GM21515 (cell line): ENCODE measurements around the gene UNC5CL.
"Not testable (repeated sequence)": the region's sequence is repeated elsewhere in the genome, so short reads cannot be mapped to it uniquely, and the experiment has no call there.

Experiments used
- ATAC-seq: cut with Tn5 transposase; IDR thresholded peaks from one replicate; pipeline ENCODE4 v1.9.1; 2021; ENCODE audit not compliant: unreplicated experiment

Gene UNC5CL

DNA sequence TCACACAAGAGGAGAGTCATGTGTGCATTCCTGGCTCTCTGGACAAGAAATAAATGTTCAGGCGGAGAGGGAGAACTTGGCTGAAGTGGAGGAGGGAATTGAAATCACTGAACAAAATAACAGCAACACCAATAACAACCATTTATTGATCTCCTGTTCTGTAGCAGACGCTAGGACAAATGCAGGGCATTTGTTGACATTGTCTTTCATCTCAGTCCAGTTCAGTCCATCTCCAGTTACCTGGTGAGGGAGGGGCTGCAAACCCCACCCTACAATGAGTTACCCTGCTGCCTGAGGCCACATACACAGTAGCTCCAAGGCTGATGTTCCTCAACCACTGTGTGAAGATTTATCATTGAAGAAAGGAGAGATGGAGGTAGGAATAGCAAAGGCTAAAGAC lies 27.3 kb downstream of the UNC5CL start:
- ATAC-seq, result no peak

DNA sequence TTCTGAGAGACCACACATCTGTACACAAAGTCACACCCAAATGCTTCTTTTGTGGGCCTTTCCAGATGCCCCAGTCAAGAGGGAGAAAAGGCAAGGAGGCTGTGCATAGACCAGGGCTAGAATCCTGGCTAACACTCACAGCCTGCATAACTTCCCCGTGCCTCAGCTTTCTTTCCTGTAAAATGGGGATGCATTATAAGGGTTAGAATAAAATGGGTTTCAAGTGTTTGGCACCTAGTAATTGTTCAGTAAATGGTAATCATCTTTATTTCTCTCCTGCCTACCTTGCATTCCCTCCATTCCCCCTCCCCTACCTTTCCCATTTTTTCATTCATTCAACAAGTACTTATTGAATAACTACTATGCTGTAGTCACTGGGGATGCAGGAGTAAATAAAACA lies 29.4 kb downstream of the UNC5CL start:
- ATAC-seq, result no peak

DNA sequence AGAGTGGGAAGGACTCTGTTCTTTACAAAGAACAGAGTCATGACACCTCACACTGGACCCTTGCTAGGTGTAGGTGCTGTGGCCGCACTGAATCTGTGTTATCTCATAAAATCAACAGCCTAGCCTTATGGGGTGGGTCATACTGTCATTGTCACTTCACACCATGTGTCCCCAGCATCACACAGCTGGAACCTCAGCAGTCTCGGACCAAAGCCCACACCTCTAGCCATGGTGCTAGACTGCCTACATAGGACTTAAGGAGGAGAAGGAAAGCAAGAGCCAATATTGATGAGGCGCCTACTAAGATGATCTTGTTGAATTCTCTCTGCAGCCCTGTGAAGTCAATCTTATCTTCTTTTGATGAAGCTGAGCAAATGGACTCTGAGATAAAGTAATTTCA lies 31.0 kb downstream of the UNC5CL start:
- no peak for ATAC-seq

DNA sequence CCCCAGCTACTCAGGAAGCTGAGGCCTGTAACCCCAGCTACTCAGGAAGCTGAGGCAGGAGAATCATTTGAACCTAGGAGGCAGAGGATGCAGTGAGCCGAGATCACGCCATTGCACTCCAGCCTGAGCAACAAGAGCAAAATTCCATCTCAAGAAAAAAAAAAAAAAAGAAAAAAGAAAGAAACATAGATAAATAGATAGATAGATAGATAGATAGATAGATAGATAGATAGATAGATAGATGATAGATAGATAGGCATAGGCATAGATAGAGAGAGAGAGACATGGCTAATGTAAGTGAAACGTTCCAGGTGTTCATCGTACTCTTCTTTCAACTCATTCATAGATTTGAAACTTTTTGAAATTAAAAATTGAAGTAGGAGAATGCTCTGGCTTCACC lies 32.0 kb downstream of the UNC5CL start:
- not testable (repeated sequence) for ATAC-seq

DNA sequence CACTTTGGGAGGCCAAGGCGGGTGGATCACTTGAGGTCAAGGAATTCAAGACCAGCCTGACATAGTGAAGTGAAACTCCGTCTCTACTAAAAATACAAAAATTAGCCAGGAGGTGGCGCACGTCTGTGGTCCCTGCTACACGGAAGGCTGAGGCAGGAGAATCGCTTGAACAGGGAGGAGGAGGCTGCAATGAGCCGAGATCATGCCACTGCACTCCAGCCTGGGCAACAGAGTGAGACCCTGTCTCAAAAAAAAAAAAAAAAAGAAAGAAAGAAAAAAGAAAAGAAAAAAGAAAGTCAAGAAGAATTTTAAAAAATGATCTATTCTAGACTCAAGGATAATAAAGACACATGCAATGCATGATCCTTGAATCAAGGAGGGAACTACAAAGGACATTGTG lies 32.8 kb downstream of the UNC5CL start:
- ATAC-seq, result not testable (repeated sequence)

DNA sequence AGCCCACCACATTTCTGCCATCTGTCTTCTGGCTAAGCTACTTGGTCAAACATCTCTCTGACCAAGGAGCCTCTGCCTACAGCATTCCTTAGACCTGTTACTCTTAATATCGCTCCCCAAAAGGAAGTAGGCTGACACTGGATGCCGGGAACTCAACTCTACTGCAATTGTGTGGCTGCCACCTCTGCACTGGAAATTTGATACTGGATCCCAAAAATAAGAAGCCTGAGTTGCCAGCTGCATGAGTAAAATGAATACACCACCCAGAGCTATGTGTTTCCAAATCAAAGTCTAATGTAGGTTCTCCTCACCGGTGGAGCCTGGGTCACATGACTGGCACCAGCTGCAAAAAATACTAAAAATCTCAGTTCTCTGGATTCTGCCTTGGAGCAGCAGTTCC lies 36.9 kb downstream of the UNC5CL start:
- no peak for ATAC-seq

DNA sequence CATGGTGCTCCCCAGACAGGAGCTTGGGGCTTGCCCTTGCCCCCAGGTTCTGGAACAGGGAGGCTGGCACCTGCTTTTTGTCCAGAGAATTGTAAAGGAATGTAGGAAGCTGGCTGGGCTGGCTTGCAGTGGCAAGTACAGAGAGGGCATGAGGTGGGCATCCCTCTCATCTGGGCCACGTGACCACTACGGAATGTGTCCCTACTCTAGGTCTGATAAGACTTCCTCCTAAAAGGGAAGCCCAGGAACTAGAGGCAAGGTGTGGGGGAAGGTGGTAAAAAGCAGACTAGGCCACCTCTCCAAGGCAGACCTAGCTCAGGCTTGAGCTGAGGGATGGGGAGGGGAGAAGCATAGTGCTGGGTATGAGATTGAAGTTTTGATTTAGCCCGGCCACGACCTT lies 38.8 kb downstream of the UNC5CL start:
- ATAC-seq, result no peak

DNA sequence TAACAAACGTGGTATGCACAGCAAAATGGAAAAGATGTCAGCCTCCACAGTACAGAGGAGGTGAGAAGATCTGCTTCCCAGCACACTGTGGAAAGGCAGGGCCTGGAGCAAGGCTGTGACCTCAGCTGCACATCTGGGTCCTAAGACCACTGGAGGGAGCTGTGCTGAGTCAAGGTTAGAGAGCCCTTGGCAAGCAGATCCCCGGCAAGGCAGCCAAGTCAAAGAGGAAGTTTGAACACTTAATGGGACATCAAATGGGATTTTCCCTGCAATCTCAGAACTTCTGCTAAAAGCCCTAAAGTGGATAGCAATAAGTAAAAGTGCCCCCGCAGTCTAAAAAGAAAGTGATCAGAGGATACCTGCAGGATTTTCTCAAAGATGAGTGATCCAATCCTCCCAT lies 39.5 kb downstream of the UNC5CL start:
- no peak for ATAC-seq

DNA sequence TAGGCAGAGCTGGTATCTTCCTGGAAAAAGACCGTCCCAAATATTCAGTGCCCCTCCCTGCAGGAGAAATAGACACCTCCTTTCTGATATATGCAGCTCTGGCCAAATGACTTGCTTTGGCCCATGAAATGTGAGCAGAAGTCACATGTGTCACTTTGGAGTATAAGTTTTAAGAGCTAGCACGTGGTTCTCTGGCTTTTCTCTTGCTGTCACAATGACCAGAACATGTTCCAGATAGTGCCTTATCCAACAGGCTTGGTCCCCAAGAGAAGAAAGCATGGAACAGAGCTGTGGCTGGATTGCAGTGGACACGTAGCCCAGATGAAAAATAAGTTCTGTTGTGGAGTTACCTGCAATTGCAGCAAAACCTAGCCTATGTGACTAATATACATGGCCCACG lies 40.4 kb downstream of the UNC5CL start:
- no peak for ATAC-seq

DNA sequence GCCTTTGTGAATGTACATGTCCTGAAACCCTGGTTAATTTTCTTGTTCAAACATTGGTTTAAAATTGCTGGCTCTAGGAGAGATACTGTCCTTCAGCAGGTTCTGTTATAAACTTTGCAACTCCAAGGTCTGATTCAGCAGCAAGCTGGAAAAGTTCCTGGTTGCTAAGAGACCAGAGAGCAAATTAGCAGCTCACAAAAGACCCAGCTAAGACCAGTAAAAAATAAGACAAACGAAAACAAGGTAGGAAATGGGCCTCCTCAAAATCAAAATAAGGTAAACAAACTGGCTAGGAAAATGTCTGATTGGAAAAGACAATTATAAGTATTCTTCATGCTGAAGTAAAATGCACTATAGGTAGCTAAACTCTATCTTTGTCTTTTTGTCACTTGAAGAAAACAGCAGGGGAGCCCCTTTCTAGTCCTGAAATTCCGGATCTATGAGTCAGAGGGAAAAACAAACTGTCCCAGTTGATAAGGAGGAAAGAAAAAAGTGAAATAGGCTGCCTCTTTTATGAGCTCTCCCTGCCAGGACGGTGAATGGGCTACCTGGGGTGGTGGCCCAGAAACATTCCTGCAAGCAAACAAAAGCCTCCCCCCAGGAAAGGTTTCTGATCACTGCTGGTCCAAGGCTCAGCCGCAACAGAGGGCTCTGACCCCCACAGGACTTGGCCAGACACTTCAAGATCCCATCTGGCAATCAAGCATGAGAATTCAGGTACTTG lies 41.6 kb downstream of the UNC5CL start:
- no peak for ATAC-seq

DNA sequence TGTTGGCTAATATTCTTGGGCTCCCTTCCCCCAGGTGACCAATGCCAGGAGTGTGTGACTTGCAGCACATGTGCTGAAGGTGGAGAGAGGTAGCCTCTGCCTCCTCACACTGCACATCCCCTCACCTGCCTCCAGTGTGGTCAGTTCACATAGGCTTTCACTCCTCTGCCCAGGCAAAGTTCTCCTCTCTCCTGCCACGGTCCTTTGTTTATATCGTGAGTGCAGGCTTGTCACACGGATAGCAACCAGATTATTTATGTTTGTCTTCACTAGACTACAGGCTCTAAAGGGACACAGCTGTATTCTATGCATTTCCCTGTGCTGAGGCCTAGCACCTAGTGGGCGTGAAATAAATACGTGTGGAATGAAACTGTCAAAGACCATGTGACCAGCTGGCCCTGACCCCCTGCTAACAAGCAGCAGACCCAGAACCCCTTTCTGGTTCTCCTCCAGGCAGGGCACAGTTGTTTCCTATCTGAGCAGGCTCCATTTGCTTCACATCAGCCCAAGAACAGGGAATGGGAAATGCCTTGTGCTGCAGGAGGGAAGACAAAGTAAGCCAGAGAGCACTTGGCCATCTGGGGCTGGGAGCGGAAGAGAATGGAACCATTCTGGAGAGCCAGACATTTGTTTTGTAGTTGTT lies 42.3 kb downstream of the UNC5CL start:
- ATAC-seq, result no peak

DNA sequence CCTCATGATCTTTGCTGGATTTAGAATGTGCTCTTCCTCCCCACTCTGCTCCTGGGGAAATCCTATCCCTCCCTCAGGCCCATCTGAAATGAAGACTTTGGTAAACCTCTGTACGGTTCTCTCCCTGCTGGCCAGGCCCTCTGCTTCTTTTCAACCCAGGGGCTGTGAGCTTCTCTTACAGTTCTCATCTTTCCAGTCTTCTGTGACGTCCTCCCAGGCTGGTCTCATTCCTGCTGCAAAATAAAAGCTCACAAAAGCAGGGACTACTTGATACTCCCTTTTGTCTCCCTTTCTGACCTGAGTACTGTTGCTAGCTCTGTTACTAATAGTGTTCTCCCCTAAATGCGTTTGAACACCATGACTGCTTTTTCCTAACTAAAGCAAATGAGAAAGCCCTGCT lies 46.3 kb downstream of the UNC5CL start:
- no peak for ATAC-seq

DNA sequence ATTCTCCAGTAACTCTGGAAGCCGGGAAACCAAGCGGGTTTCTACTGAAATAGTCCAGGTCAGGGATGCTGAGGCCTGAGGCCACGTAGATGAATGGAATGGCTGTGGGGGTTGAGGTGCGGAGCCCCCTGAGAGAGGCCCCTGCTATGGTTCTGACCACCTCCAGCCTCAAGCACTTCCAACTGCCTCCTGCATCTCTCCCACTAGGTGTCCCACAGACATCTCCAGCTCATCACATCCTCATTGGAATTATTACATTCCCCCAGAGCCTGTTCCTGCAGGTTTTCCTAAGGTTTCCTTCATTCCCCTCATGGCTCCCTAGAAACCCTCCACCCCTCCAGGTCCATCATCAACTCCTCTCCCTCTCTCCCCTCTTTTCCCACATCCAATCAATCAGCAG lies 48.7 kb downstream of the UNC5CL start:
- no peak for ATAC-seq

DNA sequence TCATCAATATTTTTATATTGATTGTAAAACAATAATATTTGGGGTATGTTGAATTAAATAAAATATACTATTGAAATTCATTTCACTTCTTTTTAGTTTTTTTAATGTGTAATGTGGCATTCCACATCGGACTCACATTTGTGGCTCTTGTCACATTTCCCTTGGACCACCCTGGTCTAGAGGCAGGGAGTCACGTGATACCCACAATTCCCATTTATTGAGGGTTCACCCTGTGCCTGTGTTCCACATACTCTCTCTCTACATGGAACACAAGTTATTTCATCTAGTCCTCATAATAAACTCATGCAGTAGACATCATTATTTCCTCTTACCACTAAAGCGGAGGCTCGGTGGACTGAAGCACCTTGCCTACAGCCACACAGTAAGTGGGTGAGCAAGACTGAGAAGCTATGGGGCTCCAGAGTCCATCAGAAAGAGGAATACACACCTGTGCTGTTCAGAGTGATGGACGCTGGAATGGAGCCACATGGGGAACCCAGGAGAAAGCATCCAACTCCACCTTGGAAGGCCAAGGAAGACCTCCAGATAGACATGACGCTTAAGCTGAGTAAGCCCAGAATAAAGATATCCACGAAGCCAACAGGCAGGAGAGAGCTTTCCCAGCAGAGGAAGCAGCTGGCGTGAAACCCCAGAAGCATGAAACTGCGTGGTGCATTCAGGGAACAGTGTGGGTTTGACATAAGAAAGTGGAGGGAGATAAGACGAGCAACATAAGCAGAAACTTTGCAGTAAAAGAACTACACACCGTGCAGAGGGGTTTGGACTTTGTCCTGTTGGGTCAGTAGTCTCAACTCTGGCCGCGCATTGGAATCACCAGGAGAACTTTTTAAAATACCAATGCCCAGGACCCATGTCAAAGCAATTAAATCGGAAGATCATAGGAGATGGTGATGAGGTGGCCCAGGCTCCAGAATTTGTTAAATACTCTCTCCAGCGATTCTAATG lies 49.5 kb downstream of the UNC5CL start:
- ATAC-seq, result no peak

DNA sequence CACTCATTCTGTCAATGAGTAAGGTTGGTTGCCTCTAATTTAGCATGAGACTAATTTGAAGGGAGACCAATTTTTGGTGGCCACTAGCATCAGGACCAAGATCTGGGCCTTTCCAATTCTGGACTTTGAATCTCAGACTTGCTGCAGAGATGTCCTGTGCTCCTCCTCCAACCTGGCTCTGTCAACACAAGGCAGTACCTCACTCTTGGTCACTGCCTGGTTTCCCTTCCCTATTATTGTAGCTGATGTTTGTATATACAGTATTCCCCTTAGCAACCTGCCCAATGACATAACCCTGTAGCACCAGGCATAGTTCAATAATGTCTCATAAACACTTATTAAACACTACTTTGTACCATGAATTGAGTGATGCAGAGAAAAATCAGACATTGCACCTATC lies 50.4 kb downstream of the UNC5CL start:
- no peak for ATAC-seq

DNA sequence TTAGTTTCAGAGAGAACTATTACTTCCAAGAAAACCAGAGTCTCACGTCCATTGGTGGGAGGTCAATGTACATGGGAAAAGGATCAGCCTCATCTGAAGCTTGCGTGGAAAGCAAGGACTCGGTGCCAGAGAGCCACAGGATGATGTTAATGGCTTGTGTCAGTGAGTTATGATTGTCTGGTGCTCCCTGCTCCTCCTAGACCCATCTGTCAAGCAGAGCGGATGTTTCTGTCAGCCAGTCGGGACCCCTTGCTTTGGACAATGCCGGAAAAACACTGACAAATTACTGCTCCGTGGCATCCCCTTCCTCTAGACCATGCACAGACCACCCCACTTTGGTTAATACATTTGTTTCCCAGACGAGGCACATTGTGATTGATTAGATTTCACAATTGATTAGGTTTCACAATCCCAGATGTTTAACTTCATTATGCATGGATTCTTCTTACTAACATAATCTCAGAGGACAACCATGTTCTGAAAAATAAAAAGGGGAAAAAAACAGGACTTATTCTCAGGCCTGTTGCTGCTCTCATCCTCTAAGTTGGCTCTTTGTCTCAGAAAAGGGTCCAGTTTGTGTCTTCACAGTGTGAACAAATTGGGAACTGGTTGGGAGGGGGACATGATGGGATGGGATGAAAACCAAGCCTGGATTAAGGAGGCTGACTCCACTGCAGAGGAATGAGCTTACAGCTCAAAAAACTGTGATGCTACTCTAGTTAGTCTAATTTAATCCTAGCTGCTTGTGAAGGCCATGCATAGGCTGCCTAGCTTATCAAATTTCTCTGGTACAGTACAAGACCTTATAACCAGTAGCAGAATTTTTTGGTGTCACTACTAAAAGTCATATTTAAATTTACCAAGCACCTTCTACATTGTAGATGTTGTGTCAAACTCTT lies 51.9 kb downstream of the UNC5CL start:
- ATAC-seq, result no peak

DNA sequence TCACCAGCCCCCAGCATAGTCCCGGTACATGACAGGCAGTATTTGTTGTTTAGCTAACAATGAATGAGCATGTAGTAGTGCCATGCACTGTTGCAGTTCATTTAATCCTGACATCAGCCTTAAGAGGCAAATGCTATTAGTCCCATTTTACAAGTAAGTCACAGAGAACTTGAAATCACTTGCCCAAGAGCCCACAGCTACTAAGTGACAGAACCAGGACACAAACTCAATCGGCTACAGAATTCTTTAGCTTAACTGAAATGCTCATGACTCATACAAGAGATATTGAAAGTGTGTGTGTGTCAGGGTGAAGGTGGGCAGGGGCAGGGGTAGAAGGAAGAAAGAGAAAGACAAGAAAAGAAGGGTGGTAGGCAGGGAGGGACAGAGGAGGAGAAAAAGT lies 52.7 kb downstream of the UNC5CL start:
- no peak for ATAC-seq

DNA sequence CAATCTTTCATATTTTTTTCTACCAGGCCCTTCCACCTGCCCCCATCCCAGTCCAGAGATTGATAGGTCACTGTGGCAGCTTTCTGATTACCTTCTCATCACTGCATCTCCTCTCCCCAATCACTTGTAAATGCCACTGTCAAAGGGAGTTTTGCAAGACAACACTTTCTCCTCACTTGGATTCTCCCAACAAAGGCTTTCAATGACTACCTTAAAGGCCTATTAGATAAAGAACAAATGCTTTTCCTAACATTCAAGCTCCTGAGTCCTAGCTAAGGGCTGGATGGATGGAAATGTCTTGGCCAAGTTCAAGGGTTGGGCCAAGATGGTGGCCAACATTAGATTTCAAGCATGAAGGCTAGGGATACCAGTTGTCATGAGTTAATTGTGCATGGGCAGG lies 55.3 kb downstream of the UNC5CL start:
- ATAC-seq, result no peak

DNA sequence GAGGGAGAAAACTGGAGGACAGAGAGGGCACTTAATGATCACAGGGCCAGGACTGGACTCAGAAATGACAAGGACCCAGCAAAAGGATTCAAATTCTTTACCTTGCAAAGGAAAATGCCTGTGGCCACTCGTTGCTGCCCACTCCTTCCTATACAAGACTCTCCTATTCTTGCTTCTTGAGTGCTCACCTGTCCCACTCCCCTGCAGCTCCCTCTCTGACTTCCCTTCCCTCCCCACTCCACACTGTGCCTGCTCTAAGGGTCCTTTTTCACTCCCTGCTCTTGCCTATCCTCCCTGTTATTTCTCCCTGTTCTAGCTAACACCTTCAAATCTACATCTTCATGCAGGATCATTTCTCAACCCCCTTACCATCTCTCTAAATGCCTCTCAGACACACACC lies 56.1 kb downstream of the UNC5CL start:
- ATAC-seq, result no peak

DNA sequence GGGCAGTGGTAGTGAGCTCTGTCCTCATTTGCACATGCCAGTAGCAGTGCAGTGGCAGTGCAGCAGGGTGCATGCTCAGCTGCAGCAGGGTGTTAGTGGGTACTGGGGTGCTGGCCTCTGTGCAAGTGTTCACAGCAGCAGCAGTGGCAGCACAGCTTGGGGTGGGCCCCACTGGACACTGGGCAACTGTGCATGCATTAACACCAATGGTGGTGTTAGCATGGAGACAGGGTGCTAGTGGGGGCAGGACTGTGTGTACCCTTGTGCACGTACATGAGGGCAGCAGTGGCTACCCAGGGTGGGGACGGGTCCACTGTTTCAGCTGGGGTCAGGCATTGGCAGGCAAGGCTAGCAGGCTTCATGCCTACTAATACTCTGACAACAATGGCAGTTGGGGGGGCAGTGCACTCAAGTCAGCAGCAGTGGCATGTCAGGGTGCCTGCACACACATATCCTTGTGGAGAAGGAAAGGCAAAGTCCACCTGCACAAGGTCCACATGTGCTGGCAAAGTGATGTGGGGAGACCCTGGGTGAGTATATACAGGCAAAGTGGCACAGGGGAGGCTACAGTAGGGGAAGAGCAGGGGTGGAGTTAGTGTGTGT lies 60.2 kb downstream of the UNC5CL start:
- ATAC-seq, result no peak
